ENCODE measurements around the gene NR2C1. TPM values are rescaled to one million over a fixed set of nuclear protein-coding genes. Genes with fewer than 3 reads are reported as not detected.

The NR2C1 gene
- total and polyA plus RNA-seq, 2 of the 8 experiments (the other 6 are each of a cell fraction or from before 2014, with no cell fraction given), result 22.8 to 48.3 TPM

GRCh38 chr12:95055057-95055456 lies 18.4 kb downstream of the NR2C1 start:
- Histone ChIP-seq H3K4me2 (ENCODE audit: insufficient read depth in 1 of 2, low read depth in 2 of 2, low read length in 2 of 2) (no peak overlapping the region), H3K79me1 (ENCODE audit: low read depth, low read length) (no peaks in the 10 kb centered on the region), H3K9me3 (ENCODE audit: insufficient read depth in 2 of 2, low read depth in 1 of 2, low read length in 1 of 2) (no peaks in the 10 kb centered on the region), H3K18ac (ENCODE audit: extremely low read depth, low read length) (no peak overlapping the region), H4K91ac (replicated peaks; ENCODE audit: insufficient read length, low read length) (no peak overlapping the region), H3K23me2 (ENCODE audit: low read depth, low read length) (no peaks in the 10 kb centered on the region), H2BK15ac (ENCODE audit: low read length) (no peak overlapping the region), H2AK5ac (ENCODE audit: low read depth, low read length) (no peak overlapping the region), H2BK12ac (ENCODE audit: low read depth, low read length) (no peak overlapping the region), H3K27ac (ENCODE audit: low read depth, low read length) (no peak overlapping the region), H3K27me3 (replicated peaks in 1 of 4; ENCODE audit: control insufficient read depth in 3 of 4, extremely low read depth in 1 of 4, insufficient read depth in 3 of 4, low read length in 3 of 4) (no peaks in the 10 kb centered on the region), H2BK20ac (ENCODE audit: low read length) (no peak overlapping the region), H2BK5ac (ENCODE audit: low read depth, low read length) (no peak overlapping the region), H3K23ac (ENCODE audit: insufficient read length) (no peak overlapping the region), H4K8ac (ENCODE audit: extremely low read depth, insufficient read depth, low read length) (no peak overlapping the region), H2AFZ (ENCODE audit: low read length) (no peak overlapping the region), H3K56ac (replicated peaks; ENCODE audit: insufficient read length, low read depth, low read length) (no peak overlapping the region), H3K14ac (ENCODE audit: insufficient read length) (no peak overlapping the region), H4K20me1 (replicated peaks in 1 of 2; ENCODE audit: control insufficient read depth in 1 of 2, insufficient read depth in 2 of 2, low read length in 2 of 2) (no peaks in the 10 kb centered on the region), H3K4me3 (ENCODE audit: extremely low read depth in 1 of 4, insufficient read depth in 2 of 4, low read depth in 3 of 4, low read length in 4 of 4) (no peak overlapping the region), H3K79me2 (ENCODE audit: control insufficient read depth in 1 of 2, insufficient read depth in 2 of 2, low read length in 2 of 2) (no peaks in the 10 kb centered on the region), H3K9ac (replicated peaks in 1 of 4; ENCODE audit: extremely low read depth in 1 of 4, low read depth in 3 of 4, low read length in 3 of 4) (no peak overlapping the region), H3K4me1 (replicated peaks in 1 of 4; ENCODE audit: control insufficient read depth in 3 of 4, insufficient read depth in 4 of 4, low read length in 3 of 4) (no peaks in the 10 kb centered on the region), H4K5ac (ENCODE audit: insufficient read length, low read depth, low read length) (no peak overlapping the region), H3K4ac (replicated peaks; ENCODE audit: insufficient read length, low read depth, low read length) (no peak overlapping the region), H2BK120ac (replicated peaks; ENCODE audit: low read depth, low read length) (no peak overlapping the region), H3K36me3 (ENCODE audit: control insufficient read depth in 2 of 4, insufficient read depth in 4 of 4, low read length in 3 of 4) (peaks cover 11 to 82% (median 43%) of the 10 kb centered on the region in 4 experiments)
- ChIA-PET POLR2A (ENCODE audit: partially characterized antibody) (interaction anchor here (0.7 kb wide), 1 partner anchor 18 kb away, joined by 3 read pairs; the partner anchor contains the start of gene NR2C1), CTCF (ENCODE audit: partially characterized antibody) (no interaction called here)
- no peak for DNase-seq (ENCODE audit: low read depth in 1 of 2, low spot score in 2 of 2)
- no peak for FAIRE-seq
- 95% methylated on average over 2 of the region's 2 CpGs; no CpG with 5 or more reads in 1 of the 2 experiments for WGBS, 2 experiments (ENCODE audit: extremely low coverage in 1 of 2, insufficient coverage in 1 of 2, insufficient read length in 1 of 2, insufficient replicate concordance in 2 of 2, low coverage in 1 of 2, low lambda C conversion rate in 2 of 2, missing lambda C conversion rate in 1 of 2)
- TF ChIP-seq SAP30 (IDR thresholded peaks at IDR 0.05; ENCODE audit: insufficient read depth, insufficient replicate concordance, low read length), result no peak
- no peak for TF ChIP-seq E2F6 (IDR thresholded peaks at IDR 0.05)
- TF ChIP-seq RXRA (IDR thresholded peaks at IDR 0.05; ENCODE audit: insufficient read depth, low read depth, low read length), result no peak
- no peak for TF ChIP-seq TAF1 (IDR thresholded peaks at IDR 0.05; ENCODE audit: low read depth, low read length)
- TF ChIP-seq EGR1 (IDR thresholded peaks at IDR 0.05; ENCODE audit: borderline replicate concordance, low read depth, low read length), result no peak
- no peak for TF ChIP-seq KDM4A (IDR thresholded peaks at IDR 0.05; ENCODE audit: low read depth, low read length, severe bottlenecking)
- no peak for TF ChIP-seq USF2 (IDR thresholded peaks at IDR 0.05; ENCODE audit: low read length)
- no peak for TF ChIP-seq TEAD4 (IDR thresholded peaks at IDR 0.05; ENCODE audit: low read depth, low read length)
- no peak for TF ChIP-seq CREB1 (IDR thresholded peaks at IDR 0.05)
- no peak for TF ChIP-seq NANOG (IDR thresholded peaks at IDR 0.05; ENCODE audit: insufficient read depth, low read depth, low read length, poor library complexity, severe bottlenecking)
- TF ChIP-seq ATF2 (IDR thresholded peaks at IDR 0.05; ENCODE audit: low read length), result no peak
